DOHH2 (cell line): Measurements from ENCODE around the gene ZNF576.

Experiments used
- H3F3A ChIP-seq: fragments of 200-600 bp; sonication (generic), shearing (Covaris generic); 2 replicates; pipeline ENCODE4 v1.6.0; 2016; ENCODE audit warnings: antibody characterized with exemption, mild to moderate bottlenecking; ENCODE audit not compliant: control insufficient read depth, insufficient read depth
- H3K27ac ChIP-seq: fragments of 200-600 bp; sonication (generic); 2 replicates; pipeline ENCODE4 v1.5.1; 2014; ENCODE audit warnings: low read depth, mild to moderate bottlenecking, low read length, moderate library complexity
- H3K27me3 ChIP-seq: fragments of 200-600 bp; sonication (generic); 2 replicates; pipeline ENCODE4 v1.6.1; 2014; ENCODE audit warnings: mild to moderate bottlenecking, low read length, mixed read lengths; ENCODE audit not compliant: control insufficient read depth
- H3K36me3 ChIP-seq: fragments of 200-600 bp; sonication (generic); 2 replicates; pipeline ENCODE4 v1.6.1; 2014; ENCODE audit warnings: mild to moderate bottlenecking, low read length, moderate library complexity, mixed read lengths; ENCODE audit not compliant: control insufficient read depth
- H3K4me1 ChIP-seq: fragments of 200-600 bp; sonication (generic); 2 replicates; pipeline ENCODE4 v1.6.1; 2014; ENCODE audit warnings: mild to moderate bottlenecking, low read length, mixed read lengths; ENCODE audit not compliant: control insufficient read depth
- H3K4me2 ChIP-seq: fragments of 200-600 bp; sonication (generic); 2 replicates; pipeline ENCODE4 v1.6.0; 2014; ENCODE audit warnings: mild to moderate bottlenecking, low read length, moderate library complexity
- H3K4me3 ChIP-seq: fragments of 200-600 bp; sonication (generic); 2 replicates; pipeline ENCODE4 v1.5.1; 2014; ENCODE audit warnings: mild to moderate bottlenecking, low read length, mixed read lengths
- H3K79me2 ChIP-seq: fragments of 200-600 bp; sonication (generic); 2 replicates; pipeline ENCODE4 v1.6.1; 2014; ENCODE audit warnings: mild to moderate bottlenecking, low read length, mixed read lengths; ENCODE audit not compliant: control insufficient read depth
- H3K9me2 ChIP-seq: fragments of 200-600 bp; sonication (generic); replicated peaks from 2 replicates; pipeline ENCODE4 v1.6.1; 2014; ENCODE audit warnings: mild to moderate bottlenecking, low read length, mixed read lengths; ENCODE audit not compliant: control insufficient read depth
- H3K9me3 ChIP-seq: fragments of 200-600 bp; sonication (generic); 2 replicates; pipeline ENCODE4 v1.6.1; 2014; ENCODE audit warnings: antibody characterized with exemption, low read length, mixed read lengths; ENCODE audit not compliant: control insufficient read depth, insufficient read depth
- H4K20me1 ChIP-seq: fragments of 200-600 bp; sonication (generic); 2 replicates; pipeline ENCODE4 v1.6.0; 2014; ENCODE audit warnings: low read depth, mild to moderate bottlenecking, antibody characterized with exemption, low read length, moderate library complexity; ENCODE audit not compliant: control insufficient read depth, insufficient read depth
- EZH2phosphoT487 ChIP-seq: fragments of 200-600 bp; sonication (generic); IDR thresholded peaks from 2 replicates; pipeline ENCODE4 v1.6.1; 2017; ENCODE audit warnings: borderline replicate concordance, mild to moderate bottlenecking, antibody characterized with exemption, low read length, moderate library complexity, mixed read lengths
- TF ChIP-seq, protein P1 (sequence below): fragments of 200-600 bp; sonication (generic); IDR thresholded peaks from one replicate; pipeline ENCODE4 v1.5.1; 2014; ENCODE audit warnings: antibody characterized with exemption, mild to moderate bottlenecking, low read depth, low read length; ENCODE audit not compliant: poor library complexity, severe bottlenecking

Gene ZNF576

DNA sequence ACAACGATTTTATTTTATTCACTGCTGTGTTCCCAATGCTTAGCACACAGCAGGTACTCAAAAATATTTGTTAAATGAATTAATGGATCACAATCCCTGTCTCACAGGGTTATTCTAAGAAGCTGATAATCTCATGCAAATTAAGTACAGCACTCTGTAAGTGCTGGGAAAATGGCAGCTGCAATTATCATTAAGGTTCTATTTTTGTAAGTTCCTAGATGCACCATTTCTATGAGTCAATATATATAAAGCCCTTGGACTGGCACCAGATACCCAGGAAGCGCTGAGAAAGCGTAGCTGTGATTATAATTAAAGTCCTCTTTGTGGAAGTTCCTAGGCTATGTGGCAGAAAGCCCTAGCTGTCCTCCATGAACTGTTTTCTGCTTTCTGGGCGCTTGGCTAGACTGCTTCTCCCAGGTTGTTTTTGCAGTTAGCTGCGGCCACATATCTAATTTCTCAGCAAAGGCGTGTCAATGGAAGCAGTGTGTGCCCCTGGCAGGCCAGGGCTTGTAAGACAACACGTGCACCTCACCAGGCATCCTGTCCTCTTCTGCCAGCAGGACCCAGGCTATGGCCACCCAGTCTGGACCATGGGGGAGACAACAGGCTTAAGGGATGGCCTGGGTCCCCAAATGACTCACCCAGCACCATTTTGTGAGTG, 10.3 kb downstream of the ZNF576 start:
- Histone ChIP-seq H3K4me3 (no peak overlapping the region), H3K9me3 (no peaks in the 10 kb centered on the region), H3K36me3 (peaks cover 22% of the 10 kb centered on the region), H4K20me1 (no peaks in the 10 kb centered on the region), H3K79me2 (peaks cover 15% of the 10 kb centered on the region), H3K27ac (no peak overlapping the region), H3K4me1 (peaks cover 9% of the 10 kb centered on the region; the same call in 1 of the 2 replicates), H3K9me2 (no peaks in the 10 kb centered on the region), H3K27me3 (no peaks in the 10 kb centered on the region), H3F3A (peaks cover 3% of the 10 kb centered on the region; the same call in 1 of the 2 replicates), H3K4me2 (no peak overlapping the region)
- no peak for TF ChIP-seq EZH2phosphoT487
- TF ChIP-seq, protein P1, sequence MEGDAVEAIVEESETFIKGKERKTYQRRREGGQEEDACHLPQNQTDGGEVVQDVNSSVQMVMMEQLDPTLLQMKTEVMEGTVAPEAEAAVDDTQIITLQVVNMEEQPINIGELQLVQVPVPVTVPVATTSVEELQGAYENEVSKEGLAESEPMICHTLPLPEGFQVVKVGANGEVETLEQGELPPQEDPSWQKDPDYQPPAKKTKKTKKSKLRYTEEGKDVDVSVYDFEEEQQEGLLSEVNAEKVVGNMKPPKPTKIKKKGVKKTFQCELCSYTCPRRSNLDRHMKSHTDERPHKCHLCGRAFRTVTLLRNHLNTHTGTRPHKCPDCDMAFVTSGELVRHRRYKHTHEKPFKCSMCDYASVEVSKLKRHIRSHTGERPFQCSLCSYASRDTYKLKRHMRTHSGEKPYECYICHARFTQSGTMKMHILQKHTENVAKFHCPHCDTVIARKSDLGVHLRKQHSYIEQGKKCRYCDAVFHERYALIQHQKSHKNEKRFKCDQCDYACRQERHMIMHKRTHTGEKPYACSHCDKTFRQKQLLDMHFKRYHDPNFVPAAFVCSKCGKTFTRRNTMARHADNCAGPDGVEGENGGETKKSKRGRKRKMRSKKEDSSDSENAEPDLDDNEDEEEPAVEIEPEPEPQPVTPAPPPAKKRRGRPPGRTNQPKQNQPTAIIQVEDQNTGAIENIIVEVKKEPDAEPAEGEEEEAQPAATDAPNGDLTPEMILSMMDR: no peak

DNA sequence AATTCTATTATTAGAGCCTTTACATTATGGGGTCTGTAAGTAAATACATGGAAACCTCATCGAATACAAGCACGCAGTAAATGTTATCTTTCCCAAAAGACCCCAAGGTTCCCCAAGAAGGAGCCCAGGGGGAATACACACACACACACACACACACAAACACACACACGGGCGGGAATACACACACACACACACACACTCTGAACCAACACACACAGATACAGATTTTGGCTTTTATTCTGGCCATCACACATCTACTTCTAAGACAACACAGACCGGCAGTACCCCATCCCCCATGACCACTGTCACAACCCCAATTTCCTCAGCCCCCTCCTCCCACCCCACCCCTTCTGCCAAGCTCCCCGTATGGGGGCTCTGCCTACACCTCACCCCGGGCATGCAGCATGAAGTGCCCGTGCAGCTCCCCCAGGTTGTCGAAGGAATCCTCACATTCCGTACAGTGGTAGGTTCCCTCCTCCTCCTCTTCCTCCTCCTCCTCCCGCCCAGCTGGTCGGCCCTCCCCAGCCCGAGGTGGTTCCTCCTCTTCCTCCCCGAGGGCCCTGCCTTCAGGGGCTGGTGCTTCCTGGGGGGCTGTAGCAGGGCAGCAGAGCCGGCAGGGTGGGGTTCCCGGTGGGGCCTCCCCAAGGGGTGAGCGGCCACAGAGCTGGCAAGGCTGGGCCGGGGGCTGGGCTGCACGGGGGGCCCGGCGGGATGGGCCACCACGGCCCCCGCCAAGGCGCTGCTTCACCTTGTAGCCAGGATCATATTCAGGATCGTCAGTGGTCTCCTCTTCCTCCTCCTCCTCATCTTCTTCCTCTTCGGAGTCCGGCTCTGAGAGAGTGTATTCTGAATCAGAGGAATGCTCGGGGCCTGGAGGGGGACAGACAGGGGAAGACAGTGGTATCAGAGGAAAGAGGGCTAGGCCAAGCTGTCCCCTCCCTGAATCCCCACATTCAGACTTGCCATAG, 11.1 kb downstream of the ZNF576 start:
- H3K27me3 ChIP-seq: no peaks in the 10 kb centered on the region
- no peaks in the 10 kb centered on the region for H4K20me1 ChIP-seq
- H3K36me3 ChIP-seq: peaks cover 30% of the 10 kb centered on the region
- no peak overlapping the region for H3K4me3 ChIP-seq
- peaks cover 23% of the 10 kb centered on the region for H3K79me2 ChIP-seq
- H3K9me3 ChIP-seq: no peaks in the 10 kb centered on the region
- TF ChIP-seq, protein P1: no peak
- no peak for TF ChIP-seq EZH2phosphoT487
- no peaks in the 10 kb centered on the region for H3K9me2 ChIP-seq
- peaks cover 9% of the 10 kb centered on the region; the same call in 1 of the 2 replicates for H3K4me1 ChIP-seq
- H3K4me2 ChIP-seq: no peak overlapping the region
- H3K27ac ChIP-seq: no peak overlapping the region
- H3F3A ChIP-seq: peaks cover 3% of the 10 kb centered on the region; the same call in 1 of the 2 replicates

DNA sequence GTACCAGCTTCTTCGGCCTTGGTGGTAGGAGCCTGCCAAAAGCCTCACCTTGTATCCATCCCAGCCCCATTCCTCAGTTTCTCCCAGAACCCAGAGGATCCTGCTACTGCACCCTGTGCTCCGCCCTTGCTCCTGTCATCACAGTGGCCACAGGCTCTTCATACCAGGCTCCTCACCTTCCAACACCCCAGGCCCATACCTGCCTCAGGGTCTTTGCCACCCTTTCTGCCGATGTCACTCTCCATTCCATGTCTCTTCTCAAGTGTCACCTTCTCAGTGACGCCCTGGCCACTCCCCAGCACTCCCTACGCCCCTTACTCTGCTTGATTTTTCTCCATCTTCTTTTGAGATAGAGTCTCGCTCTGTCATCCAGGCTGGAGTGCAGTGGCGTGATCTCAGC, 13.5 kb downstream of the ZNF576 start:
- no peak overlapping the region for H3K4me2 ChIP-seq
- TF ChIP-seq EZH2phosphoT487: no peak
- TF ChIP-seq, protein P1: no peak
- no peaks in the 10 kb centered on the region for H3K4me1 ChIP-seq
- no peaks in the 10 kb centered on the region for H3K9me3 ChIP-seq
- peaks cover 45% of the 10 kb centered on the region for H3K79me2 ChIP-seq
- H3F3A ChIP-seq: peaks cover 3% of the 10 kb centered on the region; the same call in 1 of the 2 replicates
- H3K4me3 ChIP-seq: no peak overlapping the region
- H3K9me2 ChIP-seq: no peaks in the 10 kb centered on the region
- H4K20me1 ChIP-seq: no peaks in the 10 kb centered on the region
- peaks cover 40% of the 10 kb centered on the region for H3K36me3 ChIP-seq
- no peak overlapping the region for H3K27ac ChIP-seq
- no peaks in the 10 kb centered on the region for H3K27me3 ChIP-seq
